ENCODE results near the gene PBX4.

DNA sequence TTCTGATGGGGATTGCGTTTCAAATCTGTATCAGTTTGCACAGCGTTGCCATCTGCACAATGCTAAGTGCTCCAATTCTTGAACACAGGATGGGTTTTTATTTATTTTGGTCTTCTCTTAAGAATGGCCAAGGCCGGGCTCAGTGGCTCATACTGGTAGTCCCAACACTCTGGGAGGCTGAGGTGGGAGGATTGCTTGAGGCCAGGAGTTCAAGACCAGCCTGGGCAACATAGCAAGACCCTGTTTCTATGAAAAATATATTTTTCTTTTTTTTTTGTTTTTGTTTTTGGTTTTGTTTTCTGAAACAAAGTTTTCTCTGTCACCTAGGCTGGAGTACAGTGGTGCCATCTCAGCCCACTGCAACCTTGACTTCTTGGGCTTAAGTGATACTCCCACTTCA lies 95.3 kb downstream of the PBX4 start:
- TF ChIP-seq, protein P1, sequence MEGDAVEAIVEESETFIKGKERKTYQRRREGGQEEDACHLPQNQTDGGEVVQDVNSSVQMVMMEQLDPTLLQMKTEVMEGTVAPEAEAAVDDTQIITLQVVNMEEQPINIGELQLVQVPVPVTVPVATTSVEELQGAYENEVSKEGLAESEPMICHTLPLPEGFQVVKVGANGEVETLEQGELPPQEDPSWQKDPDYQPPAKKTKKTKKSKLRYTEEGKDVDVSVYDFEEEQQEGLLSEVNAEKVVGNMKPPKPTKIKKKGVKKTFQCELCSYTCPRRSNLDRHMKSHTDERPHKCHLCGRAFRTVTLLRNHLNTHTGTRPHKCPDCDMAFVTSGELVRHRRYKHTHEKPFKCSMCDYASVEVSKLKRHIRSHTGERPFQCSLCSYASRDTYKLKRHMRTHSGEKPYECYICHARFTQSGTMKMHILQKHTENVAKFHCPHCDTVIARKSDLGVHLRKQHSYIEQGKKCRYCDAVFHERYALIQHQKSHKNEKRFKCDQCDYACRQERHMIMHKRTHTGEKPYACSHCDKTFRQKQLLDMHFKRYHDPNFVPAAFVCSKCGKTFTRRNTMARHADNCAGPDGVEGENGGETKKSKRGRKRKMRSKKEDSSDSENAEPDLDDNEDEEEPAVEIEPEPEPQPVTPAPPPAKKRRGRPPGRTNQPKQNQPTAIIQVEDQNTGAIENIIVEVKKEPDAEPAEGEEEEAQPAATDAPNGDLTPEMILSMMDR (IDR thresholded peaks at IDR 0.05): no peak
- no peak for TF ChIP-seq EZH2 (IDR thresholded peaks at IDR 0.05; ENCODE audit: borderline replicate concordance, insufficient read depth, low read depth, low read length, poor library complexity, severe bottlenecking)
